Epithelial cell of proximal tubule (primary cell): Measurements from ENCODE around the gene DGKE. TPM values are rescaled to one million over a fixed set of nuclear protein-coding genes. Genes with fewer than 3 reads are reported as not detected.

Experiments used
- DNase-seq: peaks from one replicate; pipeline ENCODE4 v3.0.0-alpha.2; 2011; ENCODE audit warnings: low read depth
- H3K4me3 ChIP-seq: 2 replicates; pipeline ENCODE4 v1.5.1; 2011; ENCODE audit warnings: low read depth, mild to moderate bottlenecking, low read length
- total RNA-seq: library from RNA; depleted of rRNA; stranded (reverse); fragments of >200 nt; gene quantifications from 2 replicates; pipeline ENCODE4 v1.2.3, GENCODE V29; 2015
- TF ChIP-seq, protein P1 (sequence below): conservative IDR thresholded peaks from 2 replicates; pipeline ENCODE4 v1.5.1; 2012; ENCODE audit warnings: low read depth, mild to moderate bottlenecking, low read length

The DGKE gene
- total RNA-seq, 1 donor from 2014 or later: 3.3 TPM

DNA sequence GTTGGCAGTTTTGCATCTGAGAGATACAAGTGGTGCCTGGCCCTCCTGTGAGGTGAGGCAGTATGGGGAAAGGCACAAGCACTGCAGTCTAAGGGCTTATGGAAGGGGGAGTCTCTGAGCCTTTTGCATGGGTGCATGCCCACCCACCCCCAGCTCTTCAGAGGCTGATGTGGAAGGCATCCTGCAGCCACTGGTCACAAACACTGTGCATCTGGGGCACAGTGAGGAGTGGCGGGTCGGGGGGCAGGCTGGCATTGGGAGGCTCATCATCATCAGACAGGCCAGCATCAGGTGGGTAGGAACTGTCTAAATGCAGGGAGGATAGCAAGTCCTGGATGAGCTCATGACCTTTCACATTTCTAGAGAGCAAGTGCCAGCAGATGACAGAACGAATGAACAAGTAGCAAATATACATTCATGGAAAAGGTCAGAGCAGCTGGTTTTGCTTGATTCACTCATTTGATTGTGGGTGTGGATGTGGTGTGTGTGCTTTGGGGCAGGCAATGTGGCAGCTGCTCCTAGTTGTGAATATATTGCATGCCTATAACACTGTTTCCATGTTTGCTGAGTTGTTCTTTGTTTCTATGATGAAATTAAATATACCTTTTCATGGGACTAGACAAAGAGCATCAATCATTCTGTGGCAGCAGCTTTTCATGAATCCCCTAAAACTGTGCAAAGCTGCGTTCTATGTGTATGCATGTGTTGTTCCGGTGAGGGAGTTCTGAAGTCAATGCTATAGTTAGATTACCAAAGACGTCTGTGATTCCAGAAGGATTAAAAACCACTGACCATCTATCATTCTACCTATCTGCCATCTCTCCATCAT is 50.7 kb downstream of the DGKE start:
- no peak overlapping the region for H3K4me3 ChIP-seq
- TF ChIP-seq, protein P1, sequence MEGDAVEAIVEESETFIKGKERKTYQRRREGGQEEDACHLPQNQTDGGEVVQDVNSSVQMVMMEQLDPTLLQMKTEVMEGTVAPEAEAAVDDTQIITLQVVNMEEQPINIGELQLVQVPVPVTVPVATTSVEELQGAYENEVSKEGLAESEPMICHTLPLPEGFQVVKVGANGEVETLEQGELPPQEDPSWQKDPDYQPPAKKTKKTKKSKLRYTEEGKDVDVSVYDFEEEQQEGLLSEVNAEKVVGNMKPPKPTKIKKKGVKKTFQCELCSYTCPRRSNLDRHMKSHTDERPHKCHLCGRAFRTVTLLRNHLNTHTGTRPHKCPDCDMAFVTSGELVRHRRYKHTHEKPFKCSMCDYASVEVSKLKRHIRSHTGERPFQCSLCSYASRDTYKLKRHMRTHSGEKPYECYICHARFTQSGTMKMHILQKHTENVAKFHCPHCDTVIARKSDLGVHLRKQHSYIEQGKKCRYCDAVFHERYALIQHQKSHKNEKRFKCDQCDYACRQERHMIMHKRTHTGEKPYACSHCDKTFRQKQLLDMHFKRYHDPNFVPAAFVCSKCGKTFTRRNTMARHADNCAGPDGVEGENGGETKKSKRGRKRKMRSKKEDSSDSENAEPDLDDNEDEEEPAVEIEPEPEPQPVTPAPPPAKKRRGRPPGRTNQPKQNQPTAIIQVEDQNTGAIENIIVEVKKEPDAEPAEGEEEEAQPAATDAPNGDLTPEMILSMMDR: no peak
- no peak for DNase-seq

DNA sequence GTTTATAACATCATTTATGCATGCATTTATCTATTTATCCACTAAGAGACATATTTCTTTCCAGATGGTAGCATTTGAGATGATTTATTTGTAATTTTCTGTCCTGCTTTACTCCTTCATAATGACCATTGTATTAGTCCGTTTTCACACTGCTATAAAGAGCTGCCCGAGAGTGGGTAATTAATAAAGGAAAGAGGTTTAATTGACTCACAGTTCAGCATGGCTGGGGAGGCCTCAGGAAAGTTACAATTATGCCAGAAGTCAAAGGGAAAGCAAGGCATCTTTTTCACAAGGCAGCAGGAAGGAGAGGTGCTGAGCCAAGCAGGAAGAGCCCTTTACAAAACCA is 51.3 kb downstream of the DGKE start:
- DNase-seq: no peak
- TF ChIP-seq, protein P1: no peak
- H3K4me3 ChIP-seq: no peak overlapping the region

DNA sequence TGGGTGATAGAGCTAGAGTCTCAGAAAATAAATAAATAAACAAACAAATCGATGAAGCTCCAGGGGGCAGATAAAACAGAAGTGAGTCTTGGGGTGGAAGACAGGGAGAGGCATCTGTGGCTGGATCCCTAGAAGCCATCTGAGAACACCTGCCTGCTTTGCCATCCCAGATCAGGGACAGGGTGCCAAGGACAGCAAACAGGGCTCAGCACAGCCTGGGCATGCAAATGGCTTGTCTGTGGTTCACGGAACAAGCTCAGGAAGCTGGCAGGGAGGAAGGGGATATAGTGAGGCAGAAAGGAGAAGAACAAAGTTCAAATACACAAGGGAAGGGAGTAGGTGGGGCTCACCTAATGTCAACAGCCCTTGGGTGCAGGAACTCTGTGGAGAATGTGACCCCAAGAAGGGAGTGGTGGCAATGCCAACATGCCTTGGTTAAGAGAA is 52.4 kb downstream of the DGKE start:
- TF ChIP-seq, protein P1: no peak
- no peak overlapping the region for H3K4me3 ChIP-seq
- DNase-seq: no peak

DNA sequence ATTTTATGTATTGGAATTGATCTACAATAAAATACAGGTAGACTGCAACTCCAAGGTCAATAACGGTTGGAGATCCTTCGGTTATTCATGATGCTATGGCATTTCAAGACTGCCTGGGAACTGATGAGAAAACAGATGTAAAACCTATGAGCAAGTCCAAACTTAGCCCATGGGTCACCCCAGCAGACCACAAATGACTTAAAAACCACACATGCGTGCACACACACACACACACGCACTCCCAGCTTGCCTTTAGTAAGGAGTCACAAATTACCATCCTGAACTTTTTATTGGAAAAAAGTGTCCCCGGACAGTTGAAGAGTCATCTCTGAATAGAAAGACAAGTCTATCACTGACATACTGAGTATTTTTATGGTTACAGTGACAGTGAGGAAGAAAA is 53.2 kb downstream of the DGKE start:
- H3K4me3 ChIP-seq: no peak overlapping the region
- TF ChIP-seq, protein P1: no peak
- no peak for DNase-seq

DNA sequence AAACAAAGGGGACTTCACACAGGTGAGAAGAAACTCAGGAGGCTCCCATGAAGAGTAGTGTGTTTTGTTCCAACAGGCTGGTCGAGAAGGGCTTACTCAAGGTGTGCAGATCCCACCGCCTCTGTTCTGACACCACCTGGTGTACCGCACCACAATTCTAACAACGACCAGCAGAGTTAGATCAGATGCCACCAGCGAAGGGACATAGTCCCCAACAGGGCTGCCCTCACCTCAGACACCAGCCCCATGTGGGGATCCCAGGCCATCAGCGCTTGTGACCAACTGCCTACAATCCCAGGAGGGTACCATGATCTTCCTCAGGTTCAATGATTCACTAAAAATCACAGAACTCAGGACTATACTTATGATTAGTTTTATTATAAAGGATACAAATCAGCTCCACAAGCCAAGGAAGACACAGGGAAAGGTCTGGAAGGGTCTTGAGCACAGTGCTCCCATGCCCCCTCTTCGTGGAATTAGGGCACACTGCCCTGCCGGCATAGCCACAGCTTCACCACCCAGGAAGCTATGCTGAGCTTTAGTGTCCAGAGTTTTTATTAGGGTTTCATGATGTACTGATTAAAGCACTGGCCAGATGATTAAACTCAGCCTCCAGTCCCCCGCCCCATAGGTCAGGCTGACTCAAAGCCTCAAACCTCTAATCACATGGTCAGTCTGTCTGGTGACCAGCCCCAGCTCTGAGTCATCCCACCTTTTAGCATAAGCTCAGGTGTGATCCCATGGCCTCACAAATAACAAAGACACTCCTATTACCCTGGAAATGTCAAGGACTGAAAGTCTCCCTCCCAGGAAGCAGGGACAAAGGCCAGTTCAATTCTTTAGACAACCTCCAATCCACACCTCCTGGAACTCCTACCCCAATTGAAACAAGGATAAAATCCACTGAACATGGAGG is 53.9 kb downstream of the DGKE start:
- TF ChIP-seq, protein P1: no peak
- peak; percentile 25 for DNase-seq
- no peak overlapping the region for H3K4me3 ChIP-seq

DNA sequence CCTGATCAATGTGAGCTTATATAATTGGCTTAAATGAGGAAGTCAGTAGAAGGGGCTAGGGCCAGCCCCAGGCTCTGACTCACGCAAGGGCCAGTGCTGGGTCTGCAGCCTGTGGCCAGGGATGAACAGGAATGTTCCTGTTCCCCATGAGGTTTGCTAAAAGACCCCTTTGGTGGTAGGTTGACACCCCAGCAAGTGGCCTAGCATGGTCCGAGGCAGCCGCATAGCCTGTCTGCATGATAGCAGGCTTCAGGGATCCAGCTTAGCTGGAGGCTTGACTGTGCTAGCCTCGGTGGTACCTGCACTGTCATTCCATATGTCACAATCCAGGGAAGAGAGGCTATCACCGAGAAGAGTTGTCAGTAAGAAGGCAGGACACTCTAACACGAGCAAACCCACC is 56.4 kb downstream of the DGKE start:
- TF ChIP-seq, protein P1: no peak
- DNase-seq: no peak
- H3K4me3 ChIP-seq: no peak overlapping the region
